Spleen (tissue), 11 donors: ENCODE data around the gene SEC14L3. TPM values are rescaled to one million over a fixed set of nuclear protein-coding genes. Genes with fewer than 3 reads are reported as not detected.
A peak's percentile ranks its signal among the peaks of the same experiment; 100 is the strongest.

Experiments used
- DNase-seq: peaks from one replicate; pipeline ENCODE4 v3.0.0-alpha.2; 2020
- H3K27ac ChIP-seq, 8 donors: fragments of 200-600 bp; sonication (generic) in 7 of 8; 1 replicate in 4 of 8; 2 replicates in 4 of 8; pipeline versions ENCODE4 v1.5.0 to v1.8.0; 2016 to 2021; ENCODE audit warnings: inconsistent platforms in 4 of 8, mild to moderate bottlenecking in 4 of 8, moderate library complexity in 1 of 8
- H3K27me3 ChIP-seq, 7 donors: fragments of 200-600 bp; sonication (generic) in 6 of 7; replicated peaks in 1 of 7; 1 replicate in 4 of 7; 2 replicates in 3 of 7; pipeline versions ENCODE4 v1.5.0 to v1.8.0; 2016 to 2021; ENCODE audit warnings: inconsistent platforms in 3 of 7, mild to moderate bottlenecking in 1 of 7
- H3K36me3 ChIP-seq, 6 donors: fragments of 200-600 bp; sonication (generic) in 5 of 6; 1 replicate in 4 of 6; 2 replicates in 2 of 6; pipeline versions ENCODE4 v1.5.0 to v1.8.0; 2016 to 2021; ENCODE audit warnings: inconsistent platforms in 2 of 6
- H3K4me1 ChIP-seq, 6 donors: fragments of 200-600 bp; sonication (generic) in 5 of 6; 1 replicate in 3 of 6; 2 replicates in 3 of 6; pipeline versions ENCODE4 v1.5.0 to v1.8.0; 2016 to 2021; ENCODE audit warnings: inconsistent platforms in 3 of 6
- H3K4me3 ChIP-seq, 8 donors: fragments of 200-600 bp; sonication (generic) in 7 of 8; 1 replicate in 4 of 8; 2 replicates in 4 of 8; pipeline versions ENCODE4 v1.5.0 to v1.8.0; 2016 to 2021; ENCODE audit warnings: inconsistent platforms in 4 of 8, mild to moderate bottlenecking in 4 of 8, moderate library complexity in 2 of 8
- H3K9me3 ChIP-seq, 8 donors: fragments of 200-600 bp; sonication (generic) in 7 of 8; 1 replicate in 4 of 8; 2 replicates in 4 of 8; pipeline versions ENCODE4 v1.5.0 to v1.8.0; 2016 to 2021; ENCODE audit warnings: inconsistent platforms in 4 of 8
- POLR2A ChIP-seq, 3 donors: fragments of 450-650 bp; IDR thresholded peaks; one replicate each; pipeline ENCODE4 v1.5.1; 2017; ENCODE audit warnings: antibody characterized with exemption in 3 of 3, mild to moderate bottlenecking in 1 of 3
- POLR2AphosphoS5 ChIP-seq, 3 donors: sonication (generic); formaldehyde crosslinking; IDR thresholded peaks; one replicate each; pipeline ENCODE4 v1.5.1; 2017; ENCODE audit warnings: antibody characterized with exemption in 3 of 3
- WGBS, 5 donors: extraction: QIAGEN DNeasy Blood & Tissue Kit in 3 of 5; methylation state at CpG; one replicate each; pipeline versions ENCODE4 v1.1.5 to v1.1.7; 2013 to 2018; 5-methylcytosine and 5-hydroxymethylcytosine counted together
- intact Hi-C: fragments of 100-400 bp; cut with DNase I; formaldehyde crosslinking; loops from one replicate; pipeline ENCODE4 v1.15.0; 2023; ENCODE audit warnings: low total_unique reads
- polyA plus RNA-seq, 3 donors: library from polyadenylated mRNA; stranded (reverse); fragments of 200-250 nt; gene quantifications; one replicate each; pipeline ENCODE4 v1.2.1, GENCODE V29; 2013
- total RNA-seq, 7 donors: library from RNA; depleted of rRNA in 3 of 7; stranded (reverse); fragments of >200 nt in 3 of 7; fragmentation: NEBNext Ultra II Directional in 4 of 7; extraction: Animal tissue kit (Norgen Biotek cat#: 25700) in 4 of 7; gene quantifications; one replicate each; pipeline versions ENCODE4 v1.1.0 to v1.2.1, GENCODE V29; 2016 to 2021
- TF ChIP-seq, protein P1 (sequence below), 11 experiments: fragments of 200-600 bp in 7 of 11; fragments of 450-650 bp in 4 of 11; sonication (generic) in 4 of 11; IDR thresholded peaks in 8 of 11; conservative IDR thresholded peaks in 3 of 11; 1 replicate in 7 of 11; 2 replicates in 4 of 11; pipeline versions ENCODE4 v1.4.0 to v1.8.0; 2016 to 2021; ENCODE audit warnings: antibody characterized with exemption in 11 of 11, inconsistent platforms in 4 of 11, mild to moderate bottlenecking in 1 of 11
- donor health status: healthy with polysubstance abuse.
- donor health status: DM: no; HTN: no; CAD: no; lungs with moderate emphysema.
- donor health status: DM: no; HTN: no; CAD: no.
- donor health status: Bipolar disorder and iron deficiency.
- donor health status: healthy.
- donor health status: DM: no; HTN: no; CAD: no.
- donor health status: DM: yes; HTN: yes; CAD: no.

SEC14L3 gene
- total and polyA plus RNA-seq, 10 donors: not detected

- peaks cover 29 to 68% (median 45%) of the 10 kb centered on the region in 6 donors for H3K4me1 ChIP-seq
- no peak for DNase-seq
- H3K27ac ChIP-seq: peak overlapping the region; percentile 49 to 93 (median 89)
- TF ChIP-seq POLR2A (IDR thresholded peaks at IDR 0.05) (no peak), POLR2AphosphoS5 (IDR thresholded peaks at IDR 0.05) (no peak)
- TF ChIP-seq, protein P1, sequence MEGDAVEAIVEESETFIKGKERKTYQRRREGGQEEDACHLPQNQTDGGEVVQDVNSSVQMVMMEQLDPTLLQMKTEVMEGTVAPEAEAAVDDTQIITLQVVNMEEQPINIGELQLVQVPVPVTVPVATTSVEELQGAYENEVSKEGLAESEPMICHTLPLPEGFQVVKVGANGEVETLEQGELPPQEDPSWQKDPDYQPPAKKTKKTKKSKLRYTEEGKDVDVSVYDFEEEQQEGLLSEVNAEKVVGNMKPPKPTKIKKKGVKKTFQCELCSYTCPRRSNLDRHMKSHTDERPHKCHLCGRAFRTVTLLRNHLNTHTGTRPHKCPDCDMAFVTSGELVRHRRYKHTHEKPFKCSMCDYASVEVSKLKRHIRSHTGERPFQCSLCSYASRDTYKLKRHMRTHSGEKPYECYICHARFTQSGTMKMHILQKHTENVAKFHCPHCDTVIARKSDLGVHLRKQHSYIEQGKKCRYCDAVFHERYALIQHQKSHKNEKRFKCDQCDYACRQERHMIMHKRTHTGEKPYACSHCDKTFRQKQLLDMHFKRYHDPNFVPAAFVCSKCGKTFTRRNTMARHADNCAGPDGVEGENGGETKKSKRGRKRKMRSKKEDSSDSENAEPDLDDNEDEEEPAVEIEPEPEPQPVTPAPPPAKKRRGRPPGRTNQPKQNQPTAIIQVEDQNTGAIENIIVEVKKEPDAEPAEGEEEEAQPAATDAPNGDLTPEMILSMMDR (IDR thresholded peaks at IDR 0.05 in 8 of 11, conservative IDR thresholded peaks at IDR 0.05 in 3 of 11): no peak
- intact Hi-C loops: no loop called here
- 13 to 20% (median 16%) methylated on average over 9 of the region's 9 CpGs for whole genome bisulfite sequencing, 5 donors
- H3K9me3 ChIP-seq: no peaks in the 10 kb centered on the region
- H3K36me3 ChIP-seq: peaks cover 0 to 36% (median 11%) of the 10 kb centered on the region in 6 donors
- no peaks in the 10 kb centered on the region for H3K27me3 ChIP-seq
- H3K4me3 ChIP-seq: peak overlapping the region; percentile 57 to 96 (median 73)
These were observed 46.5 kb downstream of the SEC14L3 start for GRCh38 chr22:30425327-30425615.

DNA sequence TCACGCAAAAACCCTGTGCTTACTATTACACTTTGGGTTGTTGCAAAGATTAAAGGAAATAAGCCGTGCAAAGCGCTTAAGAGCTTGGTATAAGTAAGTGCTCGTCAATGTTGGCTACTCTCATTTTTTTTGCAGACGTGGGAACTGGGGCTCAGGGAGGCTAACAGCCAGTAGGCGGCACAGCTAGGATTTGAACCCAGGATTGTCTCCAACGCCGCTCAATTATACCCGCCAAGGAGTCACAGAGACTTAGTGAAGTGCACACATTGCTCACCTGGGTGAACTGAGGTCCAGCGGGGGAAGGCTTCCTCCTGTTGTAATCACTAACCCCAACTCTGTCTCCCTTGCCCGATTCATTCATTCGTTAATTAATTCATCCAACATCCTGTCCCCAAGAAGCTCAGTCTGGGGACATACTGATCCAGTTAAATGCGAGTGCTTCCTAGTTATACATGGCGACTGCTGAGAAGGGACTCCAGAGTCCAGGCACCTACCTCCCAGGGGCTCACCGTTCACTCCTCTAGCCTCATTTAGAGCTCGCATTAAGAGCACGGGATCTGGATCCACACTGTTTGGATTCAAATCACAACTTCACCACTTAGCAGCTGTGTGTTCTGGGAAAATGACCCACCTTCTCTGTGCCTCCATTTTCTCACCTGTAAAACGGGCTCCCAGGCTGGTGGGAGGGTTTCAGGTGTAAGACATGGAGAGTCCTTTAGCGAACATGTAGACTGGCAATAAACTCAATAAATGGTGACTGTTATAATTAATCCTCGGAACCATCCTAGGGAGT lies 47.1 kb downstream of the SEC14L3 start:
- H3K9me3 ChIP-seq: no peaks in the 10 kb centered on the region
- H3K4me1 ChIP-seq: peaks cover 29 to 68% (median 45%) of the 10 kb centered on the region in 6 donors
- intact Hi-C loops: no loop called here
- no peak for DNase-seq
- TF ChIP-seq POLR2AphosphoS5 (IDR thresholded peaks at IDR 0.05) (no peak), POLR2A (IDR thresholded peaks at IDR 0.05) (no peak)
- TF ChIP-seq, protein P1 (IDR thresholded peaks at IDR 0.05 in 8 of 11, conservative IDR thresholded peaks at IDR 0.05 in 3 of 11): no peak
- no peaks in the 10 kb centered on the region for H3K27me3 ChIP-seq
- H3K27ac ChIP-seq: peak overlapping the region; percentile 88 to 95 (median 93)
- WGBS, 5 donors: 50 to 57% (median 55%) methylated on average over 20 of the region's 20 CpGs
- peaks cover 0 to 37% (median 11%) of the 10 kb centered on the region in 6 donors for H3K36me3 ChIP-seq
- peak overlapping the region; percentile 61 to 96 (median 72) for H3K4me3 ChIP-seq

- intact Hi-C loops: no loop called here
- 1 to 3% (median 2%) methylated on average over 16 to 31 of the region's 31 CpGs for WGBS, 5 donors
- peak; percentile 99 for DNase-seq
- TF ChIP-seq POLR2A (IDR thresholded peaks at IDR 0.05) (peak in 2 of 3 donors; percentile 25 to 51), POLR2AphosphoS5 (IDR thresholded peaks at IDR 0.05) (peak; percentile 97 to 99 (median 98))
- TF ChIP-seq, protein P1 (IDR thresholded peaks at IDR 0.05 in 8 of 11, conservative IDR thresholded peaks at IDR 0.05 in 3 of 11): peak in 3 of 11 experiments; percentile 16 to 24 (median 16)
- H3K27ac ChIP-seq: peak overlapping the region; percentile 88 to 95 (median 93)
- H3K27me3 ChIP-seq: no peaks in the 10 kb centered on the region
- H3K36me3 ChIP-seq: peaks cover 0 to 37% (median 12%) of the 10 kb centered on the region in 6 donors
- H3K4me3 ChIP-seq: peak overlapping the region; percentile 61 to 96 (median 72)
- H3K4me1 ChIP-seq: peaks cover 29 to 68% (median 45%) of the 10 kb centered on the region in 6 donors
- H3K9me3 ChIP-seq: no peaks in the 10 kb centered on the region
These were observed 47.8 kb downstream of the SEC14L3 start for GRCh38 chr22:30423959-30424533.
